NCI-H446 (cell line): ENCODE measurements around the gene DOCK3.

Source experiments
- DNase-seq, 2 experiments: peaks; one replicate each; lab custom pipeline; 2025; lab: John Stamatoyannopoulos, UW

The DOCK3 gene

GRCh38 chr3:50674349-50675178 is at the start of gene DOCK3:
DOCK3 (plus strand) TSS chr3:50674927; CDS start chr3:50675264, 337 bp downstream.
- DNase-seq = peak in 1 of 2 experiments; percentile 58

DNA sequence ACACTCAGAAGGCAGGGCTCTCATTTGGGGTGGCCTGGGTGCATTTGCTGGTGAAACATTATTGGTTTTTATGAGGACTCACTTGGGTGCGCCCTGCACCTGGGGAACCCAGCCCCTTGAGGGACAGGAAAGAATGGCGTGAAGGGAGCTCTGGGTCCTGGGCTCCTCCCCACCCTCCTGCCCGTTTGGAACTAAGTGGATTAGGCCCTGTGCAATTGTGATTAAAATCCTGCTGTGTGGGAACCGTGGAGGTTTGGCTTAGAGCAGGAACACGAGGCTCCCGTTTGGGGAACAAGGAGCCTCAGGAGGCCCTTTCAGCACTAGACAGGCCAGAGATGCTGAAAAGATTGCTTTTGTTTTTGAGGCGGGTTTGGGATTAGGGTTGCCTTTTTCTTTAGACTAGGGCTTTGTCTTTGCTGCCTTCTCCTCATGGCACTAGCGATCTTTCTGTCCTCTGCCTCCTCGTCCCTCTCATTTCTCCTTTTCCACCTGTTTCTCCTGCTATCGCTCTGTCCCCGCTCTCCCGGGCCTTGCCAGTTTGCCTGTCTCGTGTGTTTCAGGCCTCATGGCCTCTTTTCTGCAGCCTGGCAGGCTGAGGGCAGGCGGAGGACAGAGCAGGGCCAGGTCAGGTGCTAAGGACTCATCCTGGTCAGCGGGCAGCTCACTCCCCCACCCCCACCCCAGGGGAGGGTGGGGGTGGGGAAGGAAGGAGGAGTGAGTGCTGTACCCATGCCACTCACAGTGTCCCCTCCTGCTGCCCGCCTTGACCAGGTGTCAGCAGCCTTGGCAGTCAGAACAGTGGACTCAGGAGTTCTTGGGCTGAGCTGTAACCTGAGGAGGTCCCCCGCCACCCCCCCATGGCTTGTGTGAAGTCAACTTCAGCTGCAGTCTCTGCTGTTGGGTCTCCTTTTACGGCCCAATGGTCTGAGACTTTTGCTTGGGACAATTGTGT is 49.2 kb upstream of the DOCK3 start:
- DNase-seq = no peak

GRCh38 chr3:50626401-50626800 is 48.3 kb upstream of the DOCK3 start:
- DNase-seq = no peak

- no peak for DNase-seq
Measured at GRCh38 chr3:50627407-50628051, 47.2 kb upstream of the DOCK3 start.

DNA sequence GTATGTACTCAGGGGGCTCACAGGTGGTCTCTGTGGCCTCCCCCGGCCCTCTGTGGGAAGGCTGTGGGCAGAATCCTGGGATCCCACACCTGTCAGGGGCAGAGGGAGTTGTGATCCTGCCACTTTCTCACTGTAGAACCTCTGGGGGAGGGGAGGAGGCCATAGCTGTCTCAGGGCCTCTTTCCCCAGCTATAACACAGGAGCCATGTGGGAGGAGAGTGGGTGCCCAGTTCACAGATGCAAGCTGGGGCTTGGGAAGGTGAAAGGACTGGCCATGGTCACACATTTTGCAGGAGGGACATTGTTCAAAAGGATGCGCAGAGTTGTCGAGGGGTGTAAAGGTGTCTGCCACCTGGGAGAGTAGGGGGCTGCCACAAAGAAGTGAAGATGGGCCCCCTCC is 46.1 kb upstream of the DOCK3 start:
- no peak for DNase-seq

DNA sequence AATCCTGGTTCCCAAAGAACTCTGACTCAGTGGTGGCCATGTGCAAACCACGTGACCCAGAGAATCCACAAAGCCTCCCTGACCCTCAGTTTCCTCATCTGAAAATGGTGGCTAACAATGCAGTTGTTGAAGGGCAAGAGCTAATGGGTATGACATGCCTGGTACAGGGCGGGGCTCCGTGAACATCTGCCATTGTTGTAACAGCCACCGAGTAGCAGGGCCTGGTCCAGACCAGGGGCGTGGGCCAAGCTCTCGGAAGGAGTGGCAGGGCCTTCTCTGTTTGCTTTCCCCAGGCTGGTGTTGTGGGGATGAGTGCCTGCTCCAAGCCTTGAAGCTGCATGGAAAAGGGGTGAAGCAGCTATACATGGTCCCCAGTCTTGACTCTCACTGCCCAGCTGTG is 44.3 kb upstream of the DOCK3 start:
- no peak for DNase-seq

DNA sequence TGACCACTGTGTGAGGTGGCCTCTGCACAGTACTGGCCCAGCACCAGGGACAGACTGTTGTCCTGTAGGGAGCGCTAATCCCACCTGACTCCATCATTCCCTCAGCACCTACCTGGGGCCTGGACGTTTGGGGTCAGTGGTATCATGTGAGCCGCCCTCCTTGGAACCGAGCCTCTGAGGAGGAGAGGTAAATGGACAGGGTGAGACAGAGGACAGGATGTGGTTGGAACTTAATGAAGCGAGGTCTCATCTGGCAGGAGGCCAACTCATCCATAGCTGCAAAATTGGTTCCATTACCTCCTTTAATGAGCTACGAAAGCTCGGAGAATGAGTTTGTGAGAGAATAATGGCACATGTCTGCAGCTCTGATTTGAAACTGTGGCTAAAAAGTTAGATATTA is 43.9 kb upstream of the DOCK3 start:
- DNase-seq = peak in 1 of 2 experiments; percentile 11

DNA sequence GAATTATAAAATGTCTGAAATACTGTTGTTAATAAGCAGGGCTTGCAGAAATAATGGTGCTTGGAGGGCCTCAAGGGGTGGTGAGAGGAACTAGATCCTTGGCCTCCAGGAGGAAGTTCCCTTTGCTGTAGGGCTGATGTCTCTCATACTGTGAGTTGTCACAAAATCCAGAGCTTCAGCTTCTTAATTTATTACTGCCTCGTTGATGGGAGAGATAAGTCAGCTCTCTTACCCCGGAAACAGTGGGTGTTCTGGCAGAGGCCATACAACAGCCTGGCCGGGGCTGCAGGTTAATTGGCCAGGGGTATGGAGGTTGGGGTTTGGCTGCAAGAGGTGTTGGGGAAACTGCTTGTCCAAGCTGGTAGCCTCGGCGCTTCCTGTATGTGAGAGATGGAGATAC is 42.3 kb upstream of the DOCK3 start:
- no peak for DNase-seq

DNA sequence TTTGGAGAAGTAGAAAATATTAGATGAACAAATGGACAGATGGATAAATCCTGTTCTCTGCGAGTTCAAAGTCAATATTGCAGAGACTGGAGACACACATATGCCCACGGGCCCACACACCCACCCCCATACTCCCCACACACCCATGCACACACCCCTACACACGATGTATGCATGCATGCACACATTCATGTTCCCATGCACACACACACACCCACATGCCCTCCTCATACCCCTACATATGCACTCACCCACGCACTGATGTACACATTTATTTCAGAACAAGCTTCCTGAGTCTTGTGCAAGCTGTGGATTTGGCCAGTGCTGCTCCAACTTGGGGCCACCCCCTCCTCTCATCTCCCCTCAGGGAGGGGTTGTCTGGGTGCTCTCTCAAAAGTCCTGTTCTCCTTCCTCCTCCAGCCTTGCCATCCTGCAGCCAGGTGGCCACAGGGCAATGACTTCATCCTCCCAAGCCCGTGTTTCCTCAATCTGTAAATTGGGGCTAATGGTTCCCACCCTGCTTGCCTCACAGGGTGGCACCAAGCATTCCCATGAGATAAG is 41.4 kb upstream of the DOCK3 start:
- DNase-seq = no peak

GRCh38 chr3:50635066-50635465 is 39.7 kb upstream of the DOCK3 start:
- no peak for DNase-seq

DNA sequence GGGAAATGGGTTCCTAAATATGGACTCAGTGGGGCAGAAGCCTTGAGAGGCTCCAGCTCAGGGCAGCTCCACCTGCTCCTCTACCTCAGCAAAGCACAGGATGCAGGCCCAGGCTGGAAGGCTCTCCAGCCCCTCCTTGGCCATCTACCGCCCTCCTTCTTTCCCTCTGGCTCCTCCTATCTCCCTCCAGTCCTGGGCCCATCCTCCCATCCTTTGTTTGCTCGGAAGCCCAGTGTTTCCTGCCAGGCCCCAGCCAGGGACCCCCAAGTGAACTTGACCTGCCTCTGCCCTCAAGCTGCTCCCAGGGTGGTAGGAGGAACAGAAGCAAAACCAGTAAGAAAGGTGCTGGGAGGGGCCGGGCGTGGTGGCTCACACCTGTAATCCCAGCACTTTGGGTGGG is 37.7 kb upstream of the DOCK3 start:
- DNase-seq = no peak

DNA sequence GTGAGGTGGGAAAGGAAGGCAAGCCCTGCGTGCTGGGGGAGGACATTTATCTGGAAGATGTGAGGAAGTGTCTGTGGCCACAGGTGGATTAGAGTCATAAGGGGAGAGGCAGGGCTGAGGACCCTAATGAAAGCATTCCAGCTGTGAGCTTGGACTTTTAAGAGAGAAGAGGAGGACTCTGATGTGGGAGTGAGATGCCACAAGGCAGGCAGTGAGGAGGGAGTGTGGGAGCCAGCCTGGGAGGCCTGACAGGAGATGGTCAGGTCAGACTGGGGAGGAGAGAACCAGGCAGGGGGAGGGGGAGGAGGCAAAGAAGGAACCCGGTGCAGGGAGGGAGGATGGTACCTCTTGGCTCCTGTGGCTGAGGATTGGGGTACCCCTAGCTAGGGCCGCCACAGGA is 36.8 kb upstream of the DOCK3 start:
- DNase-seq = no peak

DNA sequence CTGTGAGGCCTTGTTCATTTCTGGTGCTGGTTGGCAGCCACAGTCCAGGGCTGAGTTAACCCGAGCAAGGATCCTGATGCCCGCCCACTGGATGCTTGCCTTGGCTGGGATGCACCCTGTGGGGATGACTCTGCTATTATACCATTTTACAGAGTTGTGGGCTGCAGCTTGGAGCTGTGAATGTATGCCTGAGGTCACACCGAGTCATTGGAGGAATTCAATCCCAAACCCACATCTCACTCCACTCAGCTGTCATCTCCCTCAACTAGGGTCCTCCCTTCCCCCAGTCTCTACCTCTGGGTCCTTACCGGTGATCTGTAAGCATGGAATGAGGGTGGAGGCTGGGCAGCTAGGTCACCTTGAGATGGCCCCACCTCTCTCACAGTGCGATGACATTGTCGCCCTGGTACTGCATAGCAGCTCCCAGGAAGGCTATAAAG is 35.7 kb upstream of the DOCK3 start:
- no peak for DNase-seq

DNA sequence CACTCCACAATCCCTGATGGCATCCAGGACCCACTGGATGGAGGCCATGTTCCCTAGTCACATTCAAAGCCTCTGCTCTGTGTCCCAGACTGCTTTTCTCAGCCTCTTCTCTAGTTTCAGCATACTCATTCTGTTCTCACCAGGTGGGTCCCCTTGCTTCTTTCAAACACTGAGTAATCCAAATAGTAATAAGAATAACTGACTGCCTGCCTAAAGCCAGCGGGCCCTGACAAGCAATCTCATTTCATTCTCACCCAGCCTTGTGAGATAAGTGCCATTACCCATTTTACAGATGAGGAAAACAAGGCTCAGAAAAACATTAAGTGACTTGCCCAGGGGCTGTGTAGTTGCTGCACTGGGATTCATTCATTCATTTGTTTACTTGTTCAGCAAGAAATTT is 32.3 kb upstream of the DOCK3 start:
- DNase-seq = no peak

DNA sequence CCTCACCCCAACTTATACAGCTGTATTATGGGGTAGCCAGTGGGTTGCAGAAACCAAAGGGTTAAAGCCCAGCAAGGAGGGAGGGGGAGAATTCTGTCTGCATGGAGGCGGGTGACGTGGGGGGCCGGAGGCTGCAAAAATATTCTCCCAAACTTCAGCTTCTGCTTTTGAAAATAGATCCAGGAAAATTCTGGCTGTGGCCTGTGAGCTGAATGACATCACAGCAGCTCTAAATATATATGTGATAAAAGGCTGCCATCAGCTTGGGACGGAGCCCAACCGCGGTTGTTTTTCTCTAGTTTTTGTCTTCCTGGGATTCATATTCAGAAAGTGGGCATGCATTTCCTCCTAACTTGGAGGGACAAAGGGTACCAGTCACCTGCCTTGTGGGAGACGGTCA is 30.2 kb upstream of the DOCK3 start:
- DNase-seq = no peak

DNA sequence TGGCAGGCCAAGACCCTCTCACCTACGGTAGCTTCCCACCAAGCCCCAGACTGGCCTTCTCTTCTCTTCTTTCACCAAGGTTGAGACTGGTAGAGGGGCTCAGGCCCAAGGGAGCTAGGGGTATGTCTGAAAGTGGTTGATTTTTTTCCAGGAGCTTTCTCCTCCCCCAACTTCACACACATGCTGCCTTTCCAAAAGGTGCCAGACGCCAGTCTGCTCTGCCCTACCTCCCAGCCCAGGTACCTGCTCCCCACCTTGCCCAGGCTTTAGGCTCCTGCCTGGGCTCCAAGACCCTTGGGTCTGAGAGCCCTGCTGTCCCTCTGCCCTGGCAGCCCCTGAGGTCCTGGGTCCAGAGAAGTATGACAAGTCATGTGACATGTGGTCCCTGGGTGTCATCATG is 29.3 kb upstream of the DOCK3 start:
- DNase-seq = no peak

- no peak for DNase-seq
Measured at GRCh38 chr3:50648313-50648712, 26.4 kb upstream of the DOCK3 start.

DNA sequence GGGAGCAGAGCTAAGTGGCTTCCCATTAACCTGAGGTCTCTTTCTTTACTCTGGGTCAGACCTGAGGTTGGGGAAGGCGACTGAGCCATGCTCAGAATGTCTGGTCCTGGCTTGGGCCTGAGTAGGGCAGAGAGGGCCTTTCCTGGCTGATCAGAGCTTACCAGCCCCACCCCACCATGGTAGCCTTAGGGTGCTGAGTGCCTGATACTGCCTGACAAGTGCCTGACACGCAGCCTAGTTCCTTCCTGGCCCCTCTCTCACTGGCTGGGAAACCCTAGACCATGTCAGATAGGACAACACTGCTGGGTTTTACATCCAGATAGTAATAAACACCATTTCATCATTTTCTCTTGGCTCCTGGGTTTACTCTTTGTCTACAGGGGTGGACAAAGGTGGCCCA is 25.8 kb upstream of the DOCK3 start:
- DNase-seq = no peak

DNA sequence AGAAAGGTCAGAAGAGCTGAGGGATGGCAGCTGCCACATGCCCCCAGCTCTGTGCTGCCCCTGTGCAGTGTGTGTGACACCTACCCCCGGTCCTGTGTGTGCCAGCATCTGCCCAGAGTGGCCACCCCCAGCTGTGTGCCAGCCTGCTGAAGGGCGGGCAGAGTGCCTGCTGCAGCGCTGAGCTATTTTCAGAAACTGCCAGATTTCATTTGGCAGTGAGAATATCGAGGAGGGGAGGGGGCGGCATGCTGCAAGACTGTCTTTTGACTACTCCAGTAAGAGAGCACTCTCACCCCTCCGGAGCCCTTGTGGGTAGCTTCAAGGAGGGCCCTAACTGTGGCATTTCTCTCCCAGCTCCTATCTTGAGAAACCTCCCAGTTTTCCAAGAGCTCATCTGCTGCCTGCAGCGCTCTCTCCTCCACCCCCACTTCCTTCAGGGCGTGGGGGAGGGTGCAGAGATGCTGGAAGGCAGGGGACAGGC is 25.2 kb upstream of the DOCK3 start:
- DNase-seq = peak in 1 of 2 experiments; percentile 19

DNA sequence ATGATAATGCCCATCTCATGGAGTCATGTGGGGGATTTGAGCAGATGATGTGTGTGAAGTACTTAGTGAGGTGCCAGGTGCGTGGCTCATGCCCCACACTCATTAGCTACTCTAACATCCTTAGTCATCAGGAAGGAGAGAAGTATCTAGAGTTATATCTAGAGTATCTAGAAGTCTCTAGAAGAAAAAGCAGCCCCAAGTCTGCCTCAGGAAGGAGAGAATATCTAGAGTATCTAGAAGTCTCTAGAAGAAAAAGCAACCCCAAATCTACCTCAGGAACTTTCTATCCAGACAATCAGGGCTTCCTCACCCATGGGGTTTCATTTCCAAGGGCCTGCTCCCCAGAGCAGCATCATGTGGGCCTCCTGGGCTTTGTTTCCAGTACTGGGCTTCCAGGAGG is 24.7 kb upstream of the DOCK3 start:
- DNase-seq = no peak

DNA sequence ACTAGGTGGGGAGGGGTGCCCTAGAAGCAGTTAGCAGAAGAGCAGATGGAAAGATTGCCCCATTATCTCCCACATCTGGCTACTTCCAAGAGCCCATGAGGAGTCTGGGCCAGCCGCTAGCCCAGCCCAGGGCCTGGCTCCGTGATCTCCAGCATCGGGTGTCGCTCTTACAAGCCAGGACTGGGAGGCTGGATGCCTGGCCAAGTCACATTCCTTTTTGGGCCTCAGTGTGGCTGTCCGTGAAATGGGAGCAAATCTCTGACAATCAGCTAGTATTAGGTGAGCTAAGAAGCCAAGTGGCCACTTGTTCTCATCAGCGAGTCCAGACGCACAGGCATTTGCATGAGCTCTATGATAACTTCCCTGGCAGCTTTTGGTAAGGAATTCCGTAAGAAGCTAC is 23.3 kb upstream of the DOCK3 start:
- DNase-seq = no peak
